ENCODE results near the gene DNASE1L1. TPM values are rescaled to one million over a fixed set of nuclear protein-coding genes. Genes with fewer than 3 reads are reported as not detected.

Gene DNASE1L1
- total RNA-seq, 1 donor from 2014 or later, result 40.8 TPM

- peak overlapping the region; percentile 62 for H3K4me3 Mint-ChIP-seq (ENCODE audit: unreplicated experiment)
- H3K27ac Mint-ChIP-seq (ENCODE audit: unreplicated experiment), result peak overlapping the region; percentile 61
- peak; percentile 88 for DNase-seq (ENCODE audit: low spot score)
- no peaks in the 10 kb centered on the region for H3K27me3 Mint-ChIP-seq (ENCODE audit: low read depth)
- H3K36me3 Mint-ChIP-seq (ENCODE audit: low read depth), result peaks cover 7% of the 10 kb centered on the region
- peaks cover 14% of the 10 kb centered on the region for H3K4me1 Mint-ChIP-seq (ENCODE audit: low read depth)
- TF ChIP-seq, protein P1, sequence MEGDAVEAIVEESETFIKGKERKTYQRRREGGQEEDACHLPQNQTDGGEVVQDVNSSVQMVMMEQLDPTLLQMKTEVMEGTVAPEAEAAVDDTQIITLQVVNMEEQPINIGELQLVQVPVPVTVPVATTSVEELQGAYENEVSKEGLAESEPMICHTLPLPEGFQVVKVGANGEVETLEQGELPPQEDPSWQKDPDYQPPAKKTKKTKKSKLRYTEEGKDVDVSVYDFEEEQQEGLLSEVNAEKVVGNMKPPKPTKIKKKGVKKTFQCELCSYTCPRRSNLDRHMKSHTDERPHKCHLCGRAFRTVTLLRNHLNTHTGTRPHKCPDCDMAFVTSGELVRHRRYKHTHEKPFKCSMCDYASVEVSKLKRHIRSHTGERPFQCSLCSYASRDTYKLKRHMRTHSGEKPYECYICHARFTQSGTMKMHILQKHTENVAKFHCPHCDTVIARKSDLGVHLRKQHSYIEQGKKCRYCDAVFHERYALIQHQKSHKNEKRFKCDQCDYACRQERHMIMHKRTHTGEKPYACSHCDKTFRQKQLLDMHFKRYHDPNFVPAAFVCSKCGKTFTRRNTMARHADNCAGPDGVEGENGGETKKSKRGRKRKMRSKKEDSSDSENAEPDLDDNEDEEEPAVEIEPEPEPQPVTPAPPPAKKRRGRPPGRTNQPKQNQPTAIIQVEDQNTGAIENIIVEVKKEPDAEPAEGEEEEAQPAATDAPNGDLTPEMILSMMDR (IDR thresholded peaks at IDR 0.05), result no peak
- H3K9me3 Mint-ChIP-seq (ENCODE audit: low read depth), result no peaks in the 10 kb centered on the region
Measured at GRCh38 chrX:154444755-154445246, 35.7 kb upstream of the DNASE1L1 start.

DNA sequence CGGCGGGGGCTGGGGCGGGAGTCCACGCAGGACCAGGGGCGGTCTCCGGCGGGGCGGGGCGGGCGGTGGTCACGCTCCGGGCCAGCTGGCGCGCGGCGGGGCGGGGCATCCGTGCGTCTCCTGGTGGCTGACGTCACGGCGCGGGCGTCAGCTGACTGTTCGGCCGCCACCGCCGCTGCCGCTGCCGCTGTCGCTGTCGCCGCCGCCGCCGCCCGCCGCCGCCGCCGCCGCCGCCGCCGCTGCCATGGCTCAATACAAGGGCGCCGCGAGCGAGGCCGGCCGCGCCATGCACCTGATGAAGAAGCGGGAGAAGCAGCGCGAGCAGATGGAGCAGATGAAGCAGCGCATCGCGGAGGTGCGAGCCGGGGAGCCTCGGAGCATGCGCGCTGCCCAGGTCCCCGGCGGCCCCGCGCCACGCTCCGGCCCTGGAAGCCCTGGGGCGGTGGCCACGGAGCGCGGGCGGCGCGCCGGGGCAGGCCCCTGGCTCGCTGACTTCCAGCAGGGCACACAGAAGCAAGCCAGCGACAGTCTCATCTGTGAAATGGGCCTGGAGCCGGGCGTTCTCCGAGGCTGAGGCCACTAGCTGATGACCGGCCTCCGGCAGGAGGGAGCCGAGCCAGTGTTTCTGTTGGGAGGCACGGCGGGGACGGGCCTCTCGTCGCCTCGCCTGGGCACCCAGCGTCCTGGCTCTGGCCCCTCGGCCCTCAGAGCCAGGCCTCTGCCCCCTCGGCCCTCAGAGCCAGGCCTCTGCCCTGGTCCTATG, 35.1 kb upstream of the DNASE1L1 start, which contains the start of gene FAM50A:
FAM50A (plus strand) TSS at position 150 of the 763 bp plus-strand sequence; CDS start at position 245, 95 bp downstream.
- Mint-ChIP-seq H3K9me3 (ENCODE audit: low read depth) (no peaks in the 10 kb centered on the region), H3K4me1 (ENCODE audit: low read depth) (peaks cover 14% of the 10 kb centered on the region), H3K27ac (ENCODE audit: unreplicated experiment) (peak within 1 kb of the TSS; percentile 95), H3K27me3 (ENCODE audit: low read depth) (no peaks in the 10 kb centered on the region), H3K4me3 (ENCODE audit: unreplicated experiment) (peak within 1 kb of the TSS; percentile 69), H3K36me3 (ENCODE audit: low read depth) (peaks cover 7% of the 10 kb centered on the region)
- DNase-seq (ENCODE audit: low spot score), result peak; percentile 75
- TF ChIP-seq, protein P1 (IDR thresholded peaks at IDR 0.05), result no peak

- Mint-ChIP-seq H3K27ac (ENCODE audit: unreplicated experiment) (peak overlapping the region; percentile 95), H3K36me3 (ENCODE audit: low read depth) (peaks cover 6% of the 10 kb centered on the region), H3K4me3 (ENCODE audit: unreplicated experiment) (peak overlapping the region; percentile 69), H3K9me3 (ENCODE audit: low read depth) (no peaks in the 10 kb centered on the region), H3K27me3 (ENCODE audit: low read depth) (no peaks in the 10 kb centered on the region), H3K4me1 (ENCODE audit: low read depth) (peaks cover 18% of the 10 kb centered on the region)
- DNase-seq (ENCODE audit: low spot score), result no peak
- TF ChIP-seq, protein P1 (IDR thresholded peaks at IDR 0.05), result no peak
Measured at GRCh38 chrX:154443479-154443910, 34.4 kb upstream of the DNASE1L1 start.

GRCh38 chrX:154441984-154442707, 33.1 kb upstream of the DNASE1L1 start:
- no peak overlapping the region for H3K27ac Mint-ChIP-seq (ENCODE audit: unreplicated experiment)
- H3K4me3 Mint-ChIP-seq (ENCODE audit: unreplicated experiment), result no peak overlapping the region
- H3K9me3 Mint-ChIP-seq (ENCODE audit: low read depth), result peaks cover 5% of the 10 kb centered on the region
- peaks cover 7% of the 10 kb centered on the region for H3K36me3 Mint-ChIP-seq (ENCODE audit: low read depth)
- TF ChIP-seq, protein P1 (IDR thresholded peaks at IDR 0.05), result no peak
- DNase-seq (ENCODE audit: low spot score), result peak; percentile 92
- peaks cover 23% of the 10 kb centered on the region for H3K4me1 Mint-ChIP-seq (ENCODE audit: low read depth)
- H3K27me3 Mint-ChIP-seq (ENCODE audit: low read depth), result no peaks in the 10 kb centered on the region

GRCh38 chrX:154441564-154441963, 32.5 kb upstream of the DNASE1L1 start:
- no peak for DNase-seq (ENCODE audit: low spot score)
- peaks cover 23% of the 10 kb centered on the region for H3K4me1 Mint-ChIP-seq (ENCODE audit: low read depth)
- H3K27ac Mint-ChIP-seq (ENCODE audit: unreplicated experiment), result no peak overlapping the region
- H3K9me3 Mint-ChIP-seq (ENCODE audit: low read depth), result peaks cover 5% of the 10 kb centered on the region
- TF ChIP-seq, protein P1 (IDR thresholded peaks at IDR 0.05), result no peak
- peaks cover 7% of the 10 kb centered on the region for H3K36me3 Mint-ChIP-seq (ENCODE audit: low read depth)
- H3K27me3 Mint-ChIP-seq (ENCODE audit: low read depth), result no peaks in the 10 kb centered on the region
- H3K4me3 Mint-ChIP-seq (ENCODE audit: unreplicated experiment), result no peak overlapping the region
